Prostate gland (tissue), 2 donors: Measurements from ENCODE around the gene KCNJ6. TPM values are rescaled to one million over a fixed set of nuclear protein-coding genes. Genes with fewer than 3 reads are reported as not detected.

Source experiments
- DNase-seq: peaks from one replicate; pipeline ENCODE4 v3.0.0-alpha.2; 2019; ENCODE audit warnings: low spot score
- H3K27ac ChIP-seq, 2 donors: fragments of 200-600 bp; sonication (generic); 2 replicates each; pipeline ENCODE4 v1.5.1; 2017 to 2019
- H3K27me3 ChIP-seq: fragments of 200-600 bp; sonication (generic); replicated peaks from 2 replicates; pipeline ENCODE4 v1.5.1; 2019; ENCODE audit not compliant: insufficient read depth
- H3K36me3 ChIP-seq, 2 donors: fragments of 200-600 bp; sonication (generic); 1 replicate in 1 of 2; 2 replicates in 1 of 2; pipeline versions ENCODE4 v1.5.1 to v1.8.1; 2017 to 2019
- H3K4me1 ChIP-seq: fragments of 200-600 bp; sonication (generic); replicated peaks from 2 replicates; pipeline ENCODE4 v1.5.1; 2019
- H3K4me3 ChIP-seq, 2 donors: fragments of 200-600 bp; sonication (generic); 2 replicates each; pipeline ENCODE4 v1.5.1; 2017 to 2019
- H3K9me3 ChIP-seq: fragments of 200-600 bp; sonication (generic); 2 replicates; pipeline ENCODE4 v1.5.1; 2017
- POLR2A ChIP-seq: fragments of 450-650 bp; IDR thresholded peaks from one replicate; pipeline ENCODE4 v1.6.1; 2016; ENCODE audit warnings: antibody characterized with exemption, mild to moderate bottlenecking
- POLR2AphosphoS5 ChIP-seq: sonication (generic); formaldehyde crosslinking; IDR thresholded peaks from one replicate; pipeline ENCODE4 v1.6.1; 2017; ENCODE audit warnings: antibody characterized with exemption
- WGBS: methylation state at CpG from one replicate; pipeline ENCODE4 v1.1.5; 2018; 5-methylcytosine and 5-hydroxymethylcytosine counted together
- intact Hi-C: fragments of 100-400 bp; cut with DNase I; formaldehyde crosslinking; loops from one replicate; pipeline ENCODE4 v1.14.2; 2022
- total RNA-seq, 2 donors: library from RNA; depleted of rRNA; stranded (reverse); fragments of >200 nt; gene quantifications; one replicate each; pipeline ENCODE4 v1.1.0, GENCODE V29; 2016
- TF ChIP-seq, protein P1 (sequence below), 4 experiments: fragments of 200-600 bp in 2 of 4; fragments of 450-650 bp in 2 of 4; sonication (generic) in 2 of 4; IDR thresholded peaks; 1 replicate in 3 of 4; 2 replicates in 1 of 4; pipeline ENCODE4 v1.5.1; 2016 to 2019; ENCODE audit warnings: antibody characterized with exemption in 4 of 4, mild to moderate bottlenecking in 2 of 4, moderate library complexity in 2 of 4

KCNJ6 gene
- total RNA-seq, 2 donors from 2014 or later = 0.23 to 0.36 TPM

DNA sequence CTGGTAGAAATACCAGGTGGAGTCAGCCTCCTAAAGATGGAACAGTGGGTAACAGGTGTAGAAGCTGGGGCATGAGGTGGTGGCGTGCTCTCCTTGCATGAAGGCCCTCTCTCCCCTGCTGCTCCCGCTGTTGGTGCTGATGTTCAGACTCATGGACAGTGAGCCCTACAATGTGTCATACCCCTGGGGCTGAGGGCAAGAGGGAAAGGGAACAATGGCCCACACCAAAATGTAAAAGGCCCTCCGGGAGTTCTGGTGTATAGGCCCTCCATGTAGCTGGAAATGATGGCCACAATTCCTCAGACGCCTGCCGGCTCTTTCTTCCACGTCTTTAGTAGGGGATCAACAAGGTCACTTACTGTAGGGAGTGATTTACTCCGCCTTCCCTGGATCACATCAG, 354.8 kb downstream of the KCNJ6 start:
- TF ChIP-seq, protein P1, sequence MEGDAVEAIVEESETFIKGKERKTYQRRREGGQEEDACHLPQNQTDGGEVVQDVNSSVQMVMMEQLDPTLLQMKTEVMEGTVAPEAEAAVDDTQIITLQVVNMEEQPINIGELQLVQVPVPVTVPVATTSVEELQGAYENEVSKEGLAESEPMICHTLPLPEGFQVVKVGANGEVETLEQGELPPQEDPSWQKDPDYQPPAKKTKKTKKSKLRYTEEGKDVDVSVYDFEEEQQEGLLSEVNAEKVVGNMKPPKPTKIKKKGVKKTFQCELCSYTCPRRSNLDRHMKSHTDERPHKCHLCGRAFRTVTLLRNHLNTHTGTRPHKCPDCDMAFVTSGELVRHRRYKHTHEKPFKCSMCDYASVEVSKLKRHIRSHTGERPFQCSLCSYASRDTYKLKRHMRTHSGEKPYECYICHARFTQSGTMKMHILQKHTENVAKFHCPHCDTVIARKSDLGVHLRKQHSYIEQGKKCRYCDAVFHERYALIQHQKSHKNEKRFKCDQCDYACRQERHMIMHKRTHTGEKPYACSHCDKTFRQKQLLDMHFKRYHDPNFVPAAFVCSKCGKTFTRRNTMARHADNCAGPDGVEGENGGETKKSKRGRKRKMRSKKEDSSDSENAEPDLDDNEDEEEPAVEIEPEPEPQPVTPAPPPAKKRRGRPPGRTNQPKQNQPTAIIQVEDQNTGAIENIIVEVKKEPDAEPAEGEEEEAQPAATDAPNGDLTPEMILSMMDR (IDR thresholded peaks at IDR 0.05) = no peak
- TF ChIP-seq POLR2A (no peak), POLR2AphosphoS5 (no peak)
- Histone ChIP-seq H3K27me3 (no peaks in the 10 kb centered on the region), H3K36me3 (no peaks in the 10 kb centered on the region), H3K9me3 (no peaks in the 10 kb centered on the region), H3K4me3 (no peak overlapping the region), H3K27ac (no peak overlapping the region), H3K4me1 (no peaks in the 10 kb centered on the region)
- no peak for DNase-seq
- 91% methylated on average over 7 of the region's 7 CpGs for WGBS
- intact Hi-C loops = loop anchor here (5.0 to 10.0 kb wide), 4 partner anchors 194 to 577 kb away; partner anchors contain the start of genes DYRK1A and VPS26C

DNA sequence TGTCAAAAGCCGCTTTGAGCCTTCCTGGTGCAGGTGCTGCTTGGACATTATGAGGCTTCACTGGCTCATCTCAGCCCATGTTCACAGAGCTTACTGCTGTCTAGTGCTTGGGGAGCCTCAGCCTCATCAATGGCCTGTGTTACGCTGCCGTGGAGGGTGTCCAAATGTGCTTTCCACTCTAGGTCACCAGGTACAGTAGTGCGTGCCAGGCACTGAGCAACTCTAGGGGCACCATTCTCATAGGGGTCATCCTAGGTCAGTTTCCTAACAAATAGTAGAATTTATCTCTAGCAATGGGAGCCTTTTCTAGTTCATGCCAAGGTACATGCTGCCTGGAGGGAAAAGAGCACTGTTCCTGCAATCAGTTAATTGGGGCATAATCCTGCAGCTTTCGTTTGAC, 355.9 kb downstream of the KCNJ6 start:
- Histone ChIP-seq H3K4me1 (no peaks in the 10 kb centered on the region), H3K4me3 (no peak overlapping the region), H3K9me3 (no peaks in the 10 kb centered on the region), H3K36me3 (no peaks in the 10 kb centered on the region), H3K27ac (no peak overlapping the region), H3K27me3 (no peaks in the 10 kb centered on the region)
- 91% methylated on average over 5 of the region's 5 CpGs for WGBS
- TF ChIP-seq POLR2AphosphoS5 = no peak
- no peak for TF ChIP-seq POLR2A
- TF ChIP-seq, protein P1 (IDR thresholded peaks at IDR 0.05) = no peak
- no peak for DNase-seq
- intact Hi-C loops = loop anchor here (5.0 to 10.0 kb wide), 4 partner anchors 193 to 576 kb away; partner anchors contain the start of genes DYRK1A and VPS26C

GRCh38 chr21:37558676-37559211, 357.5 kb downstream of the KCNJ6 start:
- no peaks in the 10 kb centered on the region for H3K9me3 ChIP-seq
- no peaks in the 10 kb centered on the region for H3K4me1 ChIP-seq
- H3K36me3 ChIP-seq = no peaks in the 10 kb centered on the region
- no peak overlapping the region for H3K4me3 ChIP-seq
- DNase-seq = no peak
- H3K27ac ChIP-seq = no peak overlapping the region
- intact Hi-C loops = no loop called here
- H3K27me3 ChIP-seq = no peaks in the 10 kb centered on the region
- TF ChIP-seq, protein P1 (IDR thresholded peaks at IDR 0.05) = no peak
- TF ChIP-seq POLR2A (no peak), POLR2AphosphoS5 (no peak)
- WGBS = 94% methylated on average over 8 of the region's 8 CpGs
